Prostate gland (tissue), 2 donors: ENCODE data around the gene NACAD. TPM values are rescaled to one million over a fixed set of nuclear protein-coding genes. Genes with fewer than 3 reads are reported as not detected.

Source experiments
- DNase-seq: peaks from one replicate; pipeline ENCODE4 v3.0.0-alpha.2; 2019; ENCODE audit warnings: low spot score
- H3K27ac ChIP-seq, 2 donors: fragments of 200-600 bp; sonication (generic); 2 replicates each; pipeline ENCODE4 v1.5.1; 2017 to 2019
- H3K27me3 ChIP-seq: fragments of 200-600 bp; sonication (generic); replicated peaks from 2 replicates; pipeline ENCODE4 v1.5.1; 2019; ENCODE audit not compliant: insufficient read depth
- H3K36me3 ChIP-seq, 2 donors: fragments of 200-600 bp; sonication (generic); 1 replicate in 1 of 2; 2 replicates in 1 of 2; pipeline versions ENCODE4 v1.5.1 to v1.8.1; 2017 to 2019
- H3K4me1 ChIP-seq: fragments of 200-600 bp; sonication (generic); replicated peaks from 2 replicates; pipeline ENCODE4 v1.5.1; 2019
- H3K4me3 ChIP-seq, 2 donors: fragments of 200-600 bp; sonication (generic); 2 replicates each; pipeline ENCODE4 v1.5.1; 2017 to 2019
- H3K9me3 ChIP-seq: fragments of 200-600 bp; sonication (generic); 2 replicates; pipeline ENCODE4 v1.5.1; 2017
- CTCF ChIP-seq, 4 experiments: fragments of 200-600 bp in 2 of 4; fragments of 450-650 bp in 2 of 4; sonication (generic) in 2 of 4; IDR thresholded peaks; 1 replicate in 3 of 4; 2 replicates in 1 of 4; pipeline ENCODE4 v1.5.1; 2016 to 2019; ENCODE audit warnings: antibody characterized with exemption in 4 of 4, mild to moderate bottlenecking in 2 of 4, moderate library complexity in 2 of 4
- POLR2A ChIP-seq: fragments of 450-650 bp; IDR thresholded peaks from one replicate; pipeline ENCODE4 v1.6.1; 2016; ENCODE audit warnings: antibody characterized with exemption, mild to moderate bottlenecking
- POLR2AphosphoS5 ChIP-seq: sonication (generic); formaldehyde crosslinking; IDR thresholded peaks from one replicate; pipeline ENCODE4 v1.6.1; 2017; ENCODE audit warnings: antibody characterized with exemption
- WGBS: methylation state at CpG from one replicate; pipeline ENCODE4 v1.1.5; 2018; 5-methylcytosine and 5-hydroxymethylcytosine counted together
- intact Hi-C: fragments of 100-400 bp; cut with DNase I; formaldehyde crosslinking; loops from one replicate; pipeline ENCODE4 v1.14.2; 2022
- total RNA-seq, 2 donors: library from RNA; depleted of rRNA; stranded (reverse); fragments of >200 nt; gene quantifications; one replicate each; pipeline ENCODE4 v1.1.0, GENCODE V29; 2016

Gene NACAD
- total RNA-seq, 2 donors from 2014 or later: 3.5 to 10.3 TPM

DNA sequence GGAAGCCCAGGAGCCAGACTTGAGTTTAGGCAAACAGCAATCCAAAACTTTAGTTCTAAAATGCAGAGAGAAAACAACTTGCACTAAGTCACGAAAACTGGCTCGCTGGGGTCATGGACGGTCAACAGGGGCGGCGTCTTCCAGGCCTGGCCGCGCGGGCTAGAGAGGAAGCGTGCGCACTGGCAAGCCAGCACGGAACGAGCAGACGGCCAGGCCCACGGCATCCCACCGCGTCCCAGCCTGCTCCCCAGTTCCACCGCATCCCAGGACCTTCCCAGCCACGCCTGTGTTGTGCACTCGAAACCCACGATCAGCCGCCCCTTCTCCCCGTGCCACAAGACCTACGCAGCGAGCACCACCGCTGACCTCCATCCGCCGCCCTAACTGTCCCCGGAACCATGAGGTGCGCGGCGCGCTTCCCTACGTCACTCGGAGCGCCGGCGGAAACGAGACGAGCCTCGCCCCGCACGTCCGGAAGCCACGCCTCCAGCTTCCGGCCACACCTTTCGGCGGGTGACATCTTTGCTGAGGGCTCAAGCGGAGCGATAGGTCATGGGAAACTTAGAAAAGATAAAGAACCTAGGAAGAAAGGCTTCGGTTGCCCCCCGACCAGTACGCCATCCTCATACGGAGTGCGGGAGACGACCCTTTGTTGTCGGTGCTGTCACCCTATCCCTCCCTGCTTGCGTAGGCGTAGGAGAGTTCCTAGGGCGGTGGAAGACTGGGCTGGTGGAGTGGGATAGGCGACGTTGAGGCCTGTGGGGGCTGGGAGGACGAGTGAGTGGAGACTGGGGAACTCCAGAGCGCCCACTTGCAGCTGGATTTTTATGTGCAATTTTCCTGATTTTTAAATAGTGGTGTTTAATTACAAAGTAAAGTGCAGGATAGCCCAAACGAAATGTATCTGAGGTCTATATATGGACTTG lies 22.8 kb upstream of the NACAD start, which contains the start of gene TBRG4:
TSS of gene TBRG4 (minus strand) at position 400 of the 926 bp plus-strand sequence. CDS start 2,460 bp downstream, outside the sequence.
- H3K36me3 ChIP-seq: no peaks in the 10 kb centered on the region
- TF ChIP-seq CTCF (IDR thresholded peaks at IDR 0.05): peak in 1 of 4 experiments; percentile 9
- TF ChIP-seq POLR2AphosphoS5: peak; percentile 100
- peak; percentile 81 for TF ChIP-seq POLR2A
- peak within 1 kb of the TSS; percentile 78 to 90 for H3K27ac ChIP-seq
- H3K27me3 ChIP-seq: no peaks in the 10 kb centered on the region
- intact Hi-C loops: loop anchor here (5.0 to 10.0 kb wide), 4 partner anchors 109 to 527 kb away; partner anchors contain the start of genes CCM2, PURB and TMED4
- H3K4me1 ChIP-seq: peaks cover 5% of the 10 kb centered on the region
- H3K4me3 ChIP-seq: peak within 1 kb of the TSS; percentile 72 to 88
- DNase-seq: peak; percentile 92
- H3K9me3 ChIP-seq: no peaks in the 10 kb centered on the region
- under 1% methylated on average over 62 of the region's 64 CpGs for WGBS

- 83% methylated on average over 8 of the region's 8 CpGs for WGBS
- H3K4me1 ChIP-seq: peaks cover 5% of the 10 kb centered on the region
- peaks cover 7 to 23% of the 10 kb centered on the region in 2 donors for H3K36me3 ChIP-seq
- no peaks in the 10 kb centered on the region for H3K9me3 ChIP-seq
- H3K4me3 ChIP-seq: no peak overlapping the region
- H3K27ac ChIP-seq: no peak overlapping the region
- no peaks in the 10 kb centered on the region for H3K27me3 ChIP-seq
- intact Hi-C loops: no loop called here
- TF ChIP-seq CTCF (IDR thresholded peaks at IDR 0.05): no peak
- TF ChIP-seq POLR2A: no peak
- DNase-seq: no peak
These were observed 20.1 kb upstream of the NACAD start for GRCh38 chr7:45108863-45109262.

GRCh38 chr7:45107356-45107755 lies 18.6 kb upstream of the NACAD start:
- H3K27me3 ChIP-seq: no peaks in the 10 kb centered on the region
- TF ChIP-seq CTCF (IDR thresholded peaks at IDR 0.05): no peak
- no peak for TF ChIP-seq POLR2AphosphoS5
- TF ChIP-seq POLR2A: no peak
- intact Hi-C loops: no loop called here
- H3K27ac ChIP-seq: no peak overlapping the region
- peaks cover 5% of the 10 kb centered on the region for H3K4me1 ChIP-seq
- no peak overlapping the region for H3K4me3 ChIP-seq
- H3K36me3 ChIP-seq: peaks cover 15 to 38% of the 10 kb centered on the region in 2 donors
- WGBS: 75% methylated on average over 3 of the region's 3 CpGs
- no peak for DNase-seq
- no peaks in the 10 kb centered on the region for H3K9me3 ChIP-seq

DNA sequence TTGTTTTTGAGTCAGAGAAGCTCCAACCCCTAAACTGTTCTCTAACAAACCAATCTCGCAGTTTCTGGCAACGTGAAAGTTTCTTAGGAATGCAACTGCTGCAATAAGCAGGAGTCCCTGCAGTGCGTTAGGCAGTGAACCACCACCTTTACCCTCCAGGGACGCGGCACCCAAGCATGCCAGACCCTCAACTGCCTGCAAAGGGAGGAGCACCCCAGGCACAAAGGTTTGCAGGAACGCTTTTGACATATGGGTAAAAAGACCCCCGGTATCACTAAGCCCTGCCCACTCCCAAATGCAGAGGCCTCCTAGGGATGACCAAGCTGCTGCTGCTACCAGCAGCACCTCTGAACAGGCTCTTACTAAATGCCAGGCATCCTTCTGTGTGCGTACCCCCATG lies 18.1 kb upstream of the NACAD start:
- DNase-seq: no peak
- WGBS: 77% methylated on average over 8 of the region's 8 CpGs
- H3K4me3 ChIP-seq: no peak overlapping the region
- no peak overlapping the region for H3K27ac ChIP-seq
- peaks cover 18 to 42% of the 10 kb centered on the region in 2 donors for H3K36me3 ChIP-seq
- no peaks in the 10 kb centered on the region for H3K9me3 ChIP-seq
- no peaks in the 10 kb centered on the region for H3K27me3 ChIP-seq
- peaks cover 5% of the 10 kb centered on the region for H3K4me1 ChIP-seq
- intact Hi-C loops: no loop called here
- TF ChIP-seq POLR2A (no peak), POLR2AphosphoS5 (no peak), CTCF (IDR thresholded peaks at IDR 0.05) (no peak)
